Mesothelial cell of epicardium (in vitro differentiated cells): ENCODE results near the gene C5orf63. TPM values are rescaled to one million over a fixed set of nuclear protein-coding genes. Genes with fewer than 3 reads are reported as not detected.

Experiments used
- DNase-seq, 2 experiments: peaks; one replicate each; pipeline ENCODE4 v3.0.0; 2021; ENCODE audit warnings: low spot score in 2 of 2; ENCODE audit not compliant: unreplicated experiment in 2 of 2
- H3K27ac Mint-ChIP-seq: 2 replicates; pipeline ENCODE4 v1.8.0; 2021; ENCODE audit warnings: mixed read lengths
- H3K27me3 Mint-ChIP-seq: 2 replicates; pipeline ENCODE4 v1.8.0; 2021; ENCODE audit warnings: low read depth, mixed read lengths
- H3K36me3 Mint-ChIP-seq: 2 replicates; pipeline ENCODE4 v1.8.0; 2021; ENCODE audit warnings: mixed read lengths
- H3K4me1 Mint-ChIP-seq: 2 replicates; pipeline ENCODE4 v1.8.0; 2021; ENCODE audit warnings: mixed read lengths
- H3K4me3 Mint-ChIP-seq: 2 replicates; pipeline ENCODE4 v1.8.0; 2021; ENCODE audit warnings: mild to moderate bottlenecking, moderate library complexity, mixed read lengths
- H3K9me3 Mint-ChIP-seq: 2 replicates; pipeline ENCODE4 v1.8.0; 2021; ENCODE audit warnings: mixed read lengths
- total RNA-seq: library from RNA; stranded (reverse); gene quantifications from 3 replicates; pipeline ENCODE4 v1.2.1, GENCODE V29; 2021
- TF ChIP-seq, protein P1 (sequence below): fragments of 200-600 bp; sonication (generic); IDR thresholded peaks from one replicate; pipeline ENCODE4 v1.5.0; 2021; ENCODE audit warnings: antibody characterized with exemption; ENCODE audit not compliant: unreplicated experiment

Gene C5orf63
- total RNA-seq, 1 donor from 2014 or later = 2.3 TPM

DNA sequence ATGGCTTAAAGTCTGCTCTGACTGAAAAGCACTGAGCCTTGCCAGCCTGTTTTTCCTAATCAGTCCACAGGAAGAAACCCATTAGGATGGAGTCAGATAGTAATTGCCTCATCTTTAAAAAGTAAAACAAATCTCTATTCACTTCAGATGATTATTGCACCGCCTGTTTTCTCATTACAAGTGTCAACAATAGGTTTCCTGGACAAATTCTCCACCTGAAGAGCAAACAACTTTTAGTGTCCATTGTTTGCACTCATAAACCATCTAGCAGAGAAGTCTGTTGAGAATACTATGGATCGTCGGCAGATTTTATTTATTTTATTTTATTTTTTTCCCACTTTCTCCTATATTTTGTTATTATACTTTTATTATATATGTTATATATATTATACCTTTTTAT lies 20.3 kb downstream of the C5orf63 start:
- Mint-ChIP-seq H3K27me3 (peaks cover 15% of the 10 kb centered on the region), H3K36me3 (peaks cover 3% of the 10 kb centered on the region), H3K4me1 (no peaks in the 10 kb centered on the region), H3K27ac (no peak overlapping the region), H3K9me3 (peaks cover 12% of the 10 kb centered on the region), H3K4me3 (no peak overlapping the region)
- DNase-seq = no peak
- TF ChIP-seq, protein P1, sequence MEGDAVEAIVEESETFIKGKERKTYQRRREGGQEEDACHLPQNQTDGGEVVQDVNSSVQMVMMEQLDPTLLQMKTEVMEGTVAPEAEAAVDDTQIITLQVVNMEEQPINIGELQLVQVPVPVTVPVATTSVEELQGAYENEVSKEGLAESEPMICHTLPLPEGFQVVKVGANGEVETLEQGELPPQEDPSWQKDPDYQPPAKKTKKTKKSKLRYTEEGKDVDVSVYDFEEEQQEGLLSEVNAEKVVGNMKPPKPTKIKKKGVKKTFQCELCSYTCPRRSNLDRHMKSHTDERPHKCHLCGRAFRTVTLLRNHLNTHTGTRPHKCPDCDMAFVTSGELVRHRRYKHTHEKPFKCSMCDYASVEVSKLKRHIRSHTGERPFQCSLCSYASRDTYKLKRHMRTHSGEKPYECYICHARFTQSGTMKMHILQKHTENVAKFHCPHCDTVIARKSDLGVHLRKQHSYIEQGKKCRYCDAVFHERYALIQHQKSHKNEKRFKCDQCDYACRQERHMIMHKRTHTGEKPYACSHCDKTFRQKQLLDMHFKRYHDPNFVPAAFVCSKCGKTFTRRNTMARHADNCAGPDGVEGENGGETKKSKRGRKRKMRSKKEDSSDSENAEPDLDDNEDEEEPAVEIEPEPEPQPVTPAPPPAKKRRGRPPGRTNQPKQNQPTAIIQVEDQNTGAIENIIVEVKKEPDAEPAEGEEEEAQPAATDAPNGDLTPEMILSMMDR = no peak

DNA sequence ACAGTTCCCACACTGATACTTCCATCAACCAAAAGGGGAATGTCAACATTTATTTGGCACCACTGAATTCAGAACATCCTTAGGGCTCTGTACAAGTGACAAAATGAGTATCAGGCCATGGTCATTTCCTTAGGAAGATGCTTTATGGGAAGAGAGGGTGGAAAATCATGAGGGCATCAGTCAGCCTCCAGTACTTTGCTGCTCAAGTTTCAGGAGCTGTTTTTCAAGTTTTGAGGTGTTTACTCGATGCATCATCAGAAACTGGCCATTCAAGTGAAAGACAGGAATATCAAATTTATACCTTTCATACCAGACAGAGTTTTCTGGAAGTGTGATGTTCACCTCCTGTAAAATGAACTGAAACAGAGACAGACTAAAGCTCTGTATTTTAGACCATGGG lies 21.7 kb downstream of the C5orf63 start:
- H3K36me3 Mint-ChIP-seq = peaks cover 3% of the 10 kb centered on the region
- H3K27me3 Mint-ChIP-seq = peaks cover 19% of the 10 kb centered on the region
- H3K4me1 Mint-ChIP-seq = no peaks in the 10 kb centered on the region
- peaks cover 11% of the 10 kb centered on the region for H3K9me3 Mint-ChIP-seq
- H3K27ac Mint-ChIP-seq = no peak overlapping the region
- DNase-seq = no peak
- no peak overlapping the region for H3K4me3 Mint-ChIP-seq
- TF ChIP-seq, protein P1 = no peak

DNA sequence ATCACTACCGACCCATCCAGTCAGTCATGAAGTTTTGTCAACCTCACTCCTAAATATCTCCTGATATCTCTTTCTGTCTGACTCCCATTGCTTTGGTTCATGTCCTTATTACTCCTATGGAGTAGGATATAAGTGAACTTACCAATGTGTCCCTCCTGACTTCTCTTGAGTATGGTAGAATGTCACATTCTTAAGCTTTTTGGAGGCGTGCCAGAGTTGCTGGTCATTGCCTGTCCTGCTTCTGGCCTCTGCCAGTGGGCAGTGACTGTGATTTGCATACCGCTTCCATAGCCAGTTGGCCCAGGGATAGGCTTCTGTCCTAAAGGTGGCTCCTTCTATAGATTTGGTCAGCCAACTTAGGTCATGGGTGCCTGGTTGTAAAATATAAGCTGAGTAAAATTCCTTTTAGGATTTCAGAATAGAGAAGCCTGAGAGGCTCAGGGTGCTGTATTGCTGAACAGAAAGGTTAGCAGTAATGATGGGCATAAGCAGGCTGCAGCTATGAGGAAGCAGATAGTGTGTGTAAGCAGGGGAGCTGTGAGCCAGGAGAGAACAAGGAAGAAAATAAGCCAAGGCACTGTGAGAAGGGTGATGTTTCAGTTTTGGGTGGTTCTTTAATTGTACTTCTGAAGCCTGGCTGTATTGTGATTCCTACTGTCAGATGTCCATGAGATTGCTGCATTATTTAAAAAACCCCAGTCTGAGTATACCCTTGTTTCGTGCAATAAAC lies 26.8 kb downstream of the C5orf63 start:
- no peaks in the 10 kb centered on the region for H3K9me3 Mint-ChIP-seq
- no peaks in the 10 kb centered on the region for H3K36me3 Mint-ChIP-seq
- peaks cover 13% of the 10 kb centered on the region for H3K27me3 Mint-ChIP-seq
- H3K4me1 Mint-ChIP-seq = no peaks in the 10 kb centered on the region
- H3K4me3 Mint-ChIP-seq = no peak overlapping the region
- no peak for DNase-seq
- H3K27ac Mint-ChIP-seq = no peak overlapping the region
- TF ChIP-seq, protein P1 = no peak

DNA sequence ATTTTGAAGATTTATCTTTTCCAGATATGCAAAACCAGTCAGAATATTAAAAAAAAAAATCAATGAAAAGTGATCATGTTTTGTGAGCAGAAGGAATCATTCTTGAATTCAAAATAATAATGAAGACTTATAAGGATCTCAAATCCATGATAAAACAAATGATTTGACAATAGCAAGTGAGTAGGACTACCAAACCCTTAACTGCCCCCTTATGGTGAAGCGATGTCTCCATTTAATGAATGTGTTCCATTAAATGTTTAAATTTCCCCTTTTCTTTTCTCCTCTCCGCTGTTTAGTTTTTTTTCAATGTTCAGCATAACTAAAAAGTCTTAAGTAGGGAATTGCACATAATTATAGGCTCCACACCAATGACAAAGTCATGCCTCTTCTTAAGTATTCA lies 30.7 kb downstream of the C5orf63 start:
- TF ChIP-seq, protein P1 = no peak
- Mint-ChIP-seq H3K4me3 (no peak overlapping the region), H3K27ac (no peak overlapping the region), H3K4me1 (no peaks in the 10 kb centered on the region), H3K27me3 (peaks cover 13% of the 10 kb centered on the region), H3K9me3 (no peaks in the 10 kb centered on the region), H3K36me3 (no peaks in the 10 kb centered on the region)
- DNase-seq = no peak

DNA sequence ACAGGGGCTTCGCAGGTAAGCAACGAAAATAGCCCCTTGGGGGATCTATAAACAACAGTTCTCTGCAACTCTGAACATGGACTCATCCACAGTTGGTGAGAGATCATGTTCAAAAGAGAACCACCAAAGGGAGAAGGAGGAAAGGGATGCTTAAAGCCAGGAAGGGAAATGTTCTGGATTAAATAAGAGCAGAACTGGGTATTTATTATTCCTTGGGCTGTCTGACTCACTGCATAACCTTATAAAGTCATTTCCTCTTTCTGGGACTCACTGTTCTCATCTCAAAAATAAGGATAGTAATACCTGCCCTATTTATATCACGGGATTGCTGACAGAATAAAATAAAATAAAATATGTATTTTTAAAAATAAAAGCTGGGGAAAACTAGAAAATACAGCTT lies 31.7 kb downstream of the C5orf63 start:
- H3K4me1 Mint-ChIP-seq = no peaks in the 10 kb centered on the region
- TF ChIP-seq, protein P1 = no peak
- DNase-seq = no peak
- H3K36me3 Mint-ChIP-seq = no peaks in the 10 kb centered on the region
- peaks cover 12% of the 10 kb centered on the region for H3K27me3 Mint-ChIP-seq
- H3K9me3 Mint-ChIP-seq = no peaks in the 10 kb centered on the region
- no peak overlapping the region for H3K4me3 Mint-ChIP-seq
- no peak overlapping the region for H3K27ac Mint-ChIP-seq
